WERI-Rb-1 (cell line): ENCODE results near the gene TTC19.

Source experiments
- DNase-seq: peaks from one replicate; pipeline ENCODE4 v3.0.0-alpha.2; 2020
- H3K27ac ChIP-seq: fragments of 250-450 bp; sonication (Bioruptor Pico); 2 replicates; pipeline ENCODE4 v1.5.1; 2020; ENCODE audit warnings: mild to moderate bottlenecking, moderate library complexity
- H3K27me3 ChIP-seq: fragments of 250-450 bp; sonication (Bioruptor Pico); 2 replicates; pipeline ENCODE4 v1.5.1; 2021; ENCODE audit warnings: mild to moderate bottlenecking, low read depth, moderate library complexity; ENCODE audit not compliant: insufficient read depth, severe bottlenecking
- H3K36me3 ChIP-seq: fragments of 250-450 bp; sonication (Bioruptor Pico); 2 replicates; pipeline ENCODE4 v1.5.1; 2020; ENCODE audit warnings: mild to moderate bottlenecking, moderate library complexity
- H3K4me3 ChIP-seq: 2 replicates; pipeline ENCODE4 v1.5.1; 2011; ENCODE audit warnings: low read depth, mild to moderate bottlenecking, control low read depth, low read length
- H3K9me3 ChIP-seq: fragments of 250-450 bp; sonication (Bioruptor Pico); 2 replicates; pipeline ENCODE4 v1.5.1; 2021; ENCODE audit warnings: mild to moderate bottlenecking, moderate library complexity; ENCODE audit not compliant: severe bottlenecking
- CTCF ChIP-seq: IDR thresholded peaks from 2 replicates; pipeline ENCODE4 v1.5.1; 2011; ENCODE audit warnings: low read depth, mild to moderate bottlenecking, control low read depth, inconsistent platforms, low read length

The TTC19 gene

GRCh38 chr17:15998031-15998562, 1.5 kb upstream of the TTC19 start:
- TF ChIP-seq CTCF, result no peak
- Histone ChIP-seq H3K27ac (no peak overlapping the region), H3K27me3 (no peaks in the 10 kb centered on the region), H3K4me3 (no peak overlapping the region), H3K9me3 (no peaks in the 10 kb centered on the region), H3K36me3 (peaks cover 25% of the 10 kb centered on the region)
- DNase-seq, result no peak

- Histone ChIP-seq H3K27ac (peak overlapping the region; percentile 69), H3K27me3 (no peaks in the 10 kb centered on the region), H3K9me3 (no peaks in the 10 kb centered on the region), H3K36me3 (peaks cover 46% of the 10 kb centered on the region), H3K4me3 (peak overlapping the region; percentile 98)
- TF ChIP-seq CTCF, result no peak
- DNase-seq, result peak; percentile 46
These were observed 577 bp downstream of the TTC19 start for GRCh38 chr17:15999974-16000827.

- Histone ChIP-seq H3K9me3 (no peaks in the 10 kb centered on the region), H3K27me3 (no peaks in the 10 kb centered on the region), H3K27ac (no peak overlapping the region), H3K36me3 (peaks cover 56% of the 10 kb centered on the region), H3K4me3 (no peak overlapping the region)
- no peak for DNase-seq
- no peak for TF ChIP-seq CTCF
These were observed 1.7 kb downstream of the TTC19 start for GRCh38 chr17:16001226-16001897.

GRCh38 chr17:16002708-16003260, 3.2 kb downstream of the TTC19 start:
- Histone ChIP-seq H3K27ac (no peak overlapping the region), H3K9me3 (no peaks in the 10 kb centered on the region), H3K27me3 (no peaks in the 10 kb centered on the region), H3K36me3 (peaks cover 71% of the 10 kb centered on the region), H3K4me3 (no peak overlapping the region)
- TF ChIP-seq CTCF, result no peak
- no peak for DNase-seq

GRCh38 chr17:16003841-16004240, 4.2 kb downstream of the TTC19 start:
- H3K27me3 ChIP-seq, result no peaks in the 10 kb centered on the region
- H3K9me3 ChIP-seq, result no peaks in the 10 kb centered on the region
- no peak overlapping the region for H3K4me3 ChIP-seq
- no peak overlapping the region for H3K27ac ChIP-seq
- TF ChIP-seq CTCF, result no peak
- peaks cover 81% of the 10 kb centered on the region for H3K36me3 ChIP-seq
- DNase-seq, result no peak
